PFSK-1 (cell line): ENCODE measurements around the gene NUDT22.

Source experiments
- FOXP2 ChIP-seq: optimal IDR thresholded peaks from 2 replicates; pipeline ENCODE3; 2011; ENCODE audit warnings: borderline replicate concordance, control low read depth, inconsistent platforms; ENCODE audit not compliant: insufficient read depth; ENCODE audit errors: extremely low read length, extremely low read depth
- POLR2AphosphoS5 ChIP-seq: IDR thresholded peaks from 2 replicates; pipeline ENCODE4 v1.6.1; 2012; ENCODE audit warnings: low read depth, mild to moderate bottlenecking, control low read depth, low read length, moderate library complexity
- REST ChIP-seq, 2 experiments: IDR thresholded peaks; 2 replicates each; pipeline versions ENCODE4 v1.6.1 to v1.8.0; 2011 to 2012; ENCODE audit warnings: low read depth in 2 of 2, low read length in 2 of 2, control low read depth in 1 of 2, inconsistent platforms in 1 of 2, mild to moderate bottlenecking in 1 of 2, moderate library complexity in 1 of 2; ENCODE audit not compliant: insufficient read depth in 1 of 2
- SIN3A ChIP-seq: IDR thresholded peaks from 2 replicates; pipeline ENCODE4 v1.6.1; 2012; ENCODE audit warnings: mild to moderate bottlenecking, low read length, moderate library complexity, borderline replicate concordance; ENCODE audit not compliant: insufficient read depth
- TAF1 ChIP-seq: IDR thresholded peaks from 2 replicates; pipeline ENCODE4 v1.6.1; 2012; ENCODE audit warnings: low read length, control low read depth, borderline replicate concordance; ENCODE audit not compliant: insufficient read depth

NUDT22 gene

GRCh38 chr11:64246871-64247728 lies 21.0 kb downstream of the NUDT22 start, which contains the start of gene PPP1R14B:
PPP1R14B (minus strand) TSS chr11:64246943; CDS start chr11:64246673, 270 bp downstream.
- no peak for TF ChIP-seq TAF1
- no peak for TF ChIP-seq FOXP2
- no peak for TF ChIP-seq REST (IDR thresholded peaks at IDR 0.05; ENCODE audit: insufficient read depth in 1 of 2, low read depth in 2 of 2, low read length in 2 of 2)
- TF ChIP-seq POLR2AphosphoS5 = no peak; the same call in 1 of the 2 replicates
- peak; percentile 31; the same call in 1 of the 2 replicates for TF ChIP-seq SIN3A

- TF ChIP-seq TAF1 = no peak
- no peak for TF ChIP-seq POLR2AphosphoS5
- no peak for TF ChIP-seq SIN3A
- TF ChIP-seq REST (IDR thresholded peaks at IDR 0.05; ENCODE audit: insufficient read depth in 1 of 2, low read depth in 2 of 2, low read length in 2 of 2) = no peak
- no peak for TF ChIP-seq FOXP2
These were observed 21.9 kb downstream of the NUDT22 start for GRCh38 chr11:64247729-64248531.

- TF ChIP-seq POLR2AphosphoS5 (no peak), REST (IDR thresholded peaks at IDR 0.05; ENCODE audit: insufficient read depth in 1 of 2, low read depth in 2 of 2, low read length in 2 of 2) (no peak), SIN3A (no peak), FOXP2 (no peak), TAF1 (no peak)
These were observed 22.5 kb downstream of the NUDT22 start for GRCh38 chr11:64248578-64248977.

- TF ChIP-seq SIN3A (no peak), FOXP2 (no peak)
These were observed 23.0 kb downstream of the NUDT22 start for GRCh38 chr11:64249038-64249437.

- TF ChIP-seq FOXP2 (no peak), REST (IDR thresholded peaks at IDR 0.05; ENCODE audit: insufficient read depth in 1 of 2, low read depth in 2 of 2, low read length in 2 of 2) (no peak), TAF1 (no peak), POLR2AphosphoS5 (no peak), SIN3A (no peak)
These were observed 23.7 kb downstream of the NUDT22 start for GRCh38 chr11:64249563-64250414.
